Omental fat pad (tissue), 4 donors: Measurements from ENCODE around the gene RPS2. TPM values are rescaled to one million over a fixed set of nuclear protein-coding genes. Genes with fewer than 3 reads are reported as not detected.
"Not testable (repeated sequence)": the region's sequence is repeated elsewhere in the genome, so short reads cannot be mapped to it uniquely, and the experiment has no call there.

ENCODE experiments used
- ATAC-seq: fragments of 150-250 bp; one replicate; pipeline ENCODE4 v1.9.1; 2016; ENCODE audit warnings: mild to moderate bottlenecking, moderate library complexity; ENCODE audit not compliant: low FRiP score
- DNase-seq: peaks from one replicate; pipeline ENCODE4 v3.0.0-alpha.2; 2019; ENCODE audit warnings: low spot score
- CTCF ChIP-seq, 3 donors: fragments of 450-650 bp; IDR thresholded peaks; one replicate each; pipeline ENCODE4 v1.5.1; 2016 to 2017; ENCODE audit warnings: antibody characterized with exemption in 3 of 3, mild to moderate bottlenecking in 3 of 3, moderate library complexity in 2 of 3
- total RNA-seq, 4 donors: library from RNA; depleted of rRNA; stranded (reverse); fragments of >200 nt; gene quantifications; one replicate each; pipeline ENCODE4 v1.1.0, GENCODE V29; 2016

The RPS2 gene
- total RNA-seq, 4 donors from 2014 or later = 1,362 to 1,656 (median 1,543) TPM

DNA sequence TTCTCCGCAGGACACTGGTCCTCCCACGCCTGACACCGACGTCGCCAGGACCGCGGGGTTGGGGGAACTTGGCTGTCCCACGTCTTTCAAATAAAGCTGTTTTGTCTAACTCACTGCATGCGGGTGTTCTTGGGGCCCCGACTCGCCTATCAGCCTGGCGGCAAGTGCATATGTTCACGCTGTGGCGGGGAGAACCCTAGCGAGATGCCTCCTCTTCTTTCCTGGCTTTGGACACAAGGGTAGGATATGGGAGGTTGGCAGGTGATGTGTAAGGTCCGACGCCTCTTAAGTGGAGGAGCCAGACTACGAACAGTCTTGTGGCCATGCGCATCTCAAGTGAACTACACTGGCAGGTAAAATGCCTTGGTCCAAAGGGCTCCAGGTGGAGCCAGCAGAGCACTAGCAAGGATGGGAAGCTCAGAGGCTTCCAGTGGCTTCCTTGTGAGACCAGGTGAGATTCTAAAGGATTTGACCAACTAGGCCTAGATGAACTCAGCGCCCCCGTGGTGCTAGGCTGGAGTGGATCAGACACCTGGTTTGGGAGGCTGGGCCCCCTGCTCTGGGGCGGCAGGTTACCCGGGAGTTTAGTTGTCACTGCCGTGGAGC lies 873 bp upstream of the RPS2 start:
- no peak for TF ChIP-seq CTCF (IDR thresholded peaks at IDR 0.05)
- ATAC-seq = no peak
- DNase-seq = no peak

- no peak for DNase-seq
These were observed 670 bp downstream of the RPS2 start for GRCh38 chr16:1963806-1964505.

GRCh38 chr16:1962161-1963153 lies 2.2 kb downstream of the RPS2 start:
- ATAC-seq, DNase-seq: not testable (repeated sequence)

More at GRCh38 chr16:1963806-1964505, 670 bp downstream of the RPS2 start:
- ATAC-seq = peak; percentile 0
- no peak for TF ChIP-seq CTCF (IDR thresholded peaks at IDR 0.05)

DNA sequence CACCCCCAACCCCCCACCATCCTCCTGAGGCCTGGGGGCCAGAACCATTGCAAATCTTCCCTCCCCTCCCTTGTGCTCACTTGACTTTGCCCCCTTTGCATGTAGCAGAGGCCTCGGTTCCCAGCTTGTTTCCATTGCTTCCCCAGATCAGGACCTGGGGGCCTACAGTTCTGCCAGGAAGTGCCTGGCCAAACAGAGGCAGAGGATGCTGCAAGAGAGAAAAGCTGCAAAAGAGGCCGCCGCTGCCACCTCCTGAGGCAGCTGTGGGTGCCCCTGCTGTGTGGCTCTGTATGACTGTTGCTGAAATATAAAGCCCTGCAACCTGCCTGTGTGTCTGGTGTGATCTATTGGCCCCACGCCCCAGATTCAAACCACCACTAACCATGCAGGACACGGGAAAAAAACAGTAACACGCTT lies 3.0 kb downstream of the RPS2 start:
- ATAC-seq (no peak), DNase-seq (no peak)
- TF ChIP-seq CTCF (IDR thresholded peaks at IDR 0.05) = no peak

DNA sequence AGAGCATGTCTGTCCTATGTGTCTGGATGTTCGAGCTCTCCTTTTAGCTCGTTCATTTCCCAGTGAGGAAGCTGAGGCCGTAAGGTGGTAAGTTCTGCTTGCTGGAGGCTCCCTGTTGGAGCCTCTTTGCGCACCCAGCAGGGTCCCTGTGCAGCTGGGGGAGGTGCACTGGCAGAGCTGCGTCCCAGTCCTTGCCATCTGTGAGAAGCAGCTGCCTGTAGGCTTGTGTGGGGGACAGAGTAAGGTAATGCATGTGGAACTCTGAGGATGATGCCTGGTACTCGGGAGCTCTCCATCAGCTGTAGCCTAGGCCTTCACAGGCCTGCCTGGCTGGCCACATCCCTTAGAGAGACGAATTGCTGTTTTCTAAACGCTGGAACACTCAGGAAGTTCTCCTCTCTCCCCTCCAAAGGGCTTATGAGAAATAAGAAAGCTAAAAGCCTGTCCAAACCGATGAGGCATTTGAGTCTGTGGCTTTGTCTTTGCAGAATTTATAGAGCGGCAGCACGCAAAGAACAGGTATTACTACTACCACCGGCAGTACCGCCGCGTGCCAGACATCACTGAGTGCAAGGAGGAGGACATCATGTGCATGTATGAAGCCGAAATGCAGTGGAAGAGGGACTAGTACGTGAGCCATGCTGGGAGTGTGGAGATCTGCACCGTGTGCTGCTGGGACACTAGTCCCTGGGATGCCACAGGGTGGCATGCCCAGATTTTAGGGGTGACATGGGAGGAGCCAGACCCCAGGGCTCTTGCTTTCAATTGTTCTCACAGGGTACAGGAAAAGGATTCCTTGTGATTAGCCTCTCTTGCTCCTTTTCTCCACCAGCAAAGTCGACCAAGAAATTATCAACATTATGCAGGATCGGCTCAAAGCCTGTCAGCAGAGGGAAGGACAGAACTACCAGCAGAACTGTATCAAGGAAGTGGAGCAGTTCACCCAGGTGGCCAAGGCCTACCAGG lies 3.7 kb downstream of the RPS2 start:
- ATAC-seq = no peak
- no peak for DNase-seq

More for the DNA sequence above, 3.7 kb downstream of the RPS2 start:
- no peak for TF ChIP-seq CTCF (IDR thresholded peaks at IDR 0.05)
